ENCODE data around the gene ZNF224.

Gene ZNF224

DNA sequence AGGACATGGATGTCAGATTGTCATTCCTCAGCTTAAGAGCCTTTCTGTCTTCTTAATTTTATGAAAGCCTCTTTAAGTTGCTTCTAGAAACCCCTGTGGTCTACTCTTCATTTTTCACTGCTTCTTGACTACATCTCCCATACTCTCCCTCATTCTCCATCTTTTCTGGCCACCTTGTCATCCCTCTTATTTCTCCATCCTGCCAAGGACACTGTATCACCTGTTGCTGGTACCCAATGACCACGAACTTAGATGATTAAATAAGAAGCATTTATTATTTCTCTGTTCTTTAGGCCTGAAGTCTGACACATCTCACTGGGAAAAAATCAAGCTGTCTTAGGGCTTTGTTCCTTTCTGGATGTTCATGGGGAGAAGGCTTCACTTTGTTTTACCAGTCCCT lies 33.1 kb upstream of the ZNF224 start:
- no peak for DNase-seq
- H3K27me3 ChIP-seq (replicated peaks) = no peaks in the 10 kb centered on the region
- in situ Hi-C loops (cut with HindIII; ENCODE audit: low pct_ligation_motif_present, low sequenced_read_pairs) = no loop called here
- H3K4me3 ChIP-seq (ENCODE audit: low read depth, low read length) = no peak overlapping the region
- TF ChIP-seq, protein P1, sequence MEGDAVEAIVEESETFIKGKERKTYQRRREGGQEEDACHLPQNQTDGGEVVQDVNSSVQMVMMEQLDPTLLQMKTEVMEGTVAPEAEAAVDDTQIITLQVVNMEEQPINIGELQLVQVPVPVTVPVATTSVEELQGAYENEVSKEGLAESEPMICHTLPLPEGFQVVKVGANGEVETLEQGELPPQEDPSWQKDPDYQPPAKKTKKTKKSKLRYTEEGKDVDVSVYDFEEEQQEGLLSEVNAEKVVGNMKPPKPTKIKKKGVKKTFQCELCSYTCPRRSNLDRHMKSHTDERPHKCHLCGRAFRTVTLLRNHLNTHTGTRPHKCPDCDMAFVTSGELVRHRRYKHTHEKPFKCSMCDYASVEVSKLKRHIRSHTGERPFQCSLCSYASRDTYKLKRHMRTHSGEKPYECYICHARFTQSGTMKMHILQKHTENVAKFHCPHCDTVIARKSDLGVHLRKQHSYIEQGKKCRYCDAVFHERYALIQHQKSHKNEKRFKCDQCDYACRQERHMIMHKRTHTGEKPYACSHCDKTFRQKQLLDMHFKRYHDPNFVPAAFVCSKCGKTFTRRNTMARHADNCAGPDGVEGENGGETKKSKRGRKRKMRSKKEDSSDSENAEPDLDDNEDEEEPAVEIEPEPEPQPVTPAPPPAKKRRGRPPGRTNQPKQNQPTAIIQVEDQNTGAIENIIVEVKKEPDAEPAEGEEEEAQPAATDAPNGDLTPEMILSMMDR (IDR thresholded peaks at IDR 0.05; ENCODE audit: low read depth, low read length, missing control alignments) = no peak
- H3K27ac ChIP-seq = no peak overlapping the region
- peaks cover 45% of the 10 kb centered on the region for H3K36me3 ChIP-seq (replicated peaks)

DNA sequence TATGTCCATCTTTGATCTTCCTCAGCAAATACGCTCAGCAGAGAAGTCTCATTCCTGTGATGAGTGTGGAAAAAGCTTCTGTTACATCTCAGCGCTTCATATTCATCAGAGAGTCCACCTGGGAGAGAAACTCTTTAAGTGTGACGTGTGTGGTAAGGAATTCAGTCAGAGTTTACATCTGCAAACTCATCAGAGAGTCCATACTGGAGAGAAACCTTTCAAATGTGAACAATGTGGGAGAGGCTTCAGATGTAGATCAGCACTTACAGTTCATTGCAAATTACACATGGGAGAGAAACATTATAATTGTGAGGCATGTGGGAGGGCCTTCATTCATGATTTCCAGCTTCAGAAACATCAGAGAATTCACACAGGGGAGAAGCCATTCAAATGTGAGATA lies 27.9 kb upstream of the ZNF224 start:
- no peak overlapping the region for H3K4me3 ChIP-seq (ENCODE audit: low read depth, low read length)
- in situ Hi-C loops (cut with HindIII; ENCODE audit: low pct_ligation_motif_present, low sequenced_read_pairs) = no loop called here
- H3K27me3 ChIP-seq (replicated peaks) = no peaks in the 10 kb centered on the region
- H3K27ac ChIP-seq = no peak overlapping the region
- TF ChIP-seq, protein P1 (IDR thresholded peaks at IDR 0.05; ENCODE audit: low read depth, low read length, missing control alignments) = no peak
- H3K36me3 ChIP-seq (replicated peaks) = peaks cover 44% of the 10 kb centered on the region
- DNase-seq = no peak

DNA sequence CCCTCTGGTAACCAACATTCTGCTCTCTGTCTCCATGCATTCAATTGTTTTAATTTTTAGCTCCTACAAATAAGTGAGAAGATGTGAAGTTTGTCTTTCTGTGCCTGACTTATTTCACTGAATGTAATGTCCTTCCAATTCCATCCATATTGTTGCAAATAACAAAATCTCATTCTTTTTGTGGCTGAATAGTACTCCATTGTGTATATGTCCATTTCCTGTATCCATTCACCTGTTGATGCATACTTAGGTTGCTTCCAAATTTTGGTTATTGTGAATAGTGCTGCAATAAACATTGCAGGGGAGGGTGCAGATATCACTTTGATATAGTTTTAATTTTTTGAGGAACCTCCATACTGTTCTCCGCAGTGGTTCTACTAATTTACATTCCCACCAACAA lies 24.7 kb upstream of the ZNF224 start:
- no peak overlapping the region for H3K4me3 ChIP-seq (ENCODE audit: low read depth, low read length)
- in situ Hi-C loops (cut with HindIII; ENCODE audit: low pct_ligation_motif_present, low sequenced_read_pairs) = no loop called here
- TF ChIP-seq, protein P1 (IDR thresholded peaks at IDR 0.05; ENCODE audit: low read depth, low read length, missing control alignments) = no peak
- DNase-seq = no peak
- H3K36me3 ChIP-seq (replicated peaks) = peaks cover 25% of the 10 kb centered on the region
- no peaks in the 10 kb centered on the region for H3K27me3 ChIP-seq (replicated peaks)
- no peak overlapping the region for H3K27ac ChIP-seq

DNA sequence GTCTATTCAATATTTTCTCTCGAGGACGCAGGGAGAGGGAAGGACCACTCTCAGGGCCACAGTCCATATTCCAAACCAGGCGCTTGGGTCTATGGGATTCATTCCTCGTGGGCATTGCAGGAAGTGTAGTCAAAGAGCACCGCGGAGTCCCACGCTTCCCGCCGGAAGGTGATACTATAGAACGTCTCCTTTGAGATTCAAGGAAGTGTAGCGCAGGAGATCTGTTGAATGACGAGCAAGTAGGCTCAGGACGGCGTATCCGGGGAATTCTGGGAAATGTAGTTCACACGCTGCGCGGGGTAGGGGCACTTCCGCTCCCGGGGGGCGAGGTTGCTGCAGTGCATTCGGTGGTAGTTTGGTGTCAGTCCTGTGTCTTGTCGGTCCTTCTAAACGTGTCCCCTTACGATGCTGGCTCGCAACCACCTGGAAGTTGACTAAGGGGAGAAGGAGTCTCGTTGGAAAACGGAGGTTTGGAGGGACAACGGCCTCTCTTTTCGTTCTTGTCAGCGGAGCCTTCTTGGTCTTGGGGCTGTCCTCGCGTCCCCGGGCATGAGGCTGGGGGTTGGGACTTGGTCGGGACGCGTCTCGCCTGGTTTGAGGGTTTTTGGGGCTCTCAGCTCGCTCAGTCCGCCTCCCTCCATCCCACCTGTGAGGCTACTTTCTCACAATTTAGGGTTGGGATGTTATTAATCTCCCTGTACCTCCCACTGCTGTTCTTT lies 22.2 kb upstream of the ZNF224 start, which contains the start of gene ZNF284:
Gene ZNF284 (plus strand): TSS at position 336 of the 719 bp plus-strand sequence. CDS start 4,231 bp downstream, outside the sequence.
- TF ChIP-seq, protein P1 (IDR thresholded peaks at IDR 0.05; ENCODE audit: low read depth, low read length, missing control alignments) = no peak
- in situ Hi-C loops (cut with HindIII; ENCODE audit: low pct_ligation_motif_present, low sequenced_read_pairs) = no loop called here
- Histone ChIP-seq H3K4me3 (ENCODE audit: low read depth, low read length) (peak within 1 kb of the TSS; percentile 81), H3K36me3 (replicated peaks) (peaks cover 4% of the 10 kb centered on the region), H3K27ac (no peak within 1 kb of the TSS), H3K27me3 (replicated peaks) (no peaks in the 10 kb centered on the region)
- peak; percentile 87 for DNase-seq

DNA sequence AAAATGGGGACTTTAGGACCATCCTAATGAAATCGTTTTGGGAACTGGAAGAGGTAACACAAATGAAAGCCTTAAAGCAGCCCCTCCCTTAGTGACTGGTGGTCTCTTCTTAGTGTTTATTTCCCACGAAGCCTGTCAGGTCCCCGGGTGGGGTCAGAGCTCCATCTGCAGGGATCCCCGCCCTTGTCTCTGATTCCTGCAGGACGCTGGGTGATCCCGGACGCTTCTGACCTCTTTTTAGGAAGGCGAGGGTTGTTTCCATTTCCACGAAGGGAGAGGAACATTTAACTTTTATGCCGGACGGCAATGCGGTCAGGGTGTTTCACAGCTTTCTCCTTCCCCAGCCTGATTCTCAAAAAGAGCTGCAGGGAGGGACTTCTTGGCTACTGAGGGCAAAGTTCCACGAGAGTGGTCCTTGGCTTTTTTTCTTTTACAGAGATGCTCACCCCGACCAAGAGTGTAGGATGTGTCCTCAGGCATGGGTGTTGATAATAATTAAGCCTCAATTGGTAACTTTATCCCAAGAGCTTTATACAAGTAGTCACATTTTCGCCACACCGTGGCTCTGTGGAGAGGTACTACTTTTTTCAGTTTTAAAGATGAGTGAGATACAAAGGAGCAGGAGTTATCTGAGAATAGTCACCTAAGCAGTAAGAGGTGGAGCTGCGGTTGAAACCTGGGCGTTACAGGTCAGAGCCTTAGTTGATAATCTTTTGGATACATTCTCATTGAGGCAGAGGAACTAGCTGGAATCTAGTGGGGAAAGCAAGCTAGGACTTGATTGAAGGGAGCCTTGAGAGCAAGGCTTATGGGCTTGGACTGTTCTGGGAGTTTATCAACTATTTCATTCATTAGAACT lies 21.4 kb upstream of the ZNF224 start:
- TF ChIP-seq, protein P1 (IDR thresholded peaks at IDR 0.05; ENCODE audit: low read depth, low read length, missing control alignments) = no peak

More for the DNA sequence above, 21.4 kb upstream of the ZNF224 start:
- in situ Hi-C loops (cut with HindIII; ENCODE audit: low pct_ligation_motif_present, low sequenced_read_pairs) = no loop called here
- Histone ChIP-seq H3K36me3 (replicated peaks) (no peaks in the 10 kb centered on the region), H3K27ac (no peak overlapping the region), H3K4me3 (ENCODE audit: low read depth, low read length) (peak overlapping the region; percentile 81), H3K27me3 (replicated peaks) (no peaks in the 10 kb centered on the region)
- no peak for DNase-seq
